Progenitor cell of endocrine pancreas (in vitro differentiated cells): ENCODE data around the gene LOC101059915.
"Not testable (repeated sequence)": the region's sequence is repeated elsewhere in the genome, so short reads cannot be mapped to it uniquely, and the experiment has no call there.

Source experiments
- DNase-seq: peaks from one replicate; pipeline ENCODE4 v3.0.0; 2021; ENCODE audit warnings: low spot score; ENCODE audit not compliant: unreplicated experiment
- H3K27ac Mint-ChIP-seq: 2 replicates; pipeline ENCODE4 v1.8.0; 2021; ENCODE audit warnings: mild to moderate bottlenecking, moderate library complexity, mixed read lengths
- H3K27me3 Mint-ChIP-seq: 2 replicates; pipeline ENCODE4 v1.8.0; 2021; ENCODE audit warnings: mixed read lengths
- H3K36me3 Mint-ChIP-seq: 2 replicates; pipeline ENCODE4 v1.8.0; 2022; ENCODE audit warnings: mixed read lengths; ENCODE audit not compliant: insufficient read depth
- H3K4me1 Mint-ChIP-seq: 2 replicates; pipeline ENCODE4 v1.8.0; 2021; ENCODE audit warnings: low read depth, mixed read lengths
- H3K4me3 Mint-ChIP-seq: 2 replicates; pipeline ENCODE4 v1.8.0; 2021; ENCODE audit warnings: low read depth, mild to moderate bottlenecking, moderate library complexity, mixed read lengths
- H3K9me3 Mint-ChIP-seq: 2 replicates; pipeline ENCODE4 v1.8.0; 2021; ENCODE audit warnings: low read depth, mixed read lengths
- TF ChIP-seq, protein P1 (sequence below): fragments of 200-600 bp; sonication (generic); IDR thresholded peaks from one replicate; pipeline ENCODE4 v1.5.0; 2021; ENCODE audit warnings: antibody characterized with exemption, mild to moderate bottlenecking; ENCODE audit not compliant: unreplicated experiment

The LOC101059915 gene

DNA sequence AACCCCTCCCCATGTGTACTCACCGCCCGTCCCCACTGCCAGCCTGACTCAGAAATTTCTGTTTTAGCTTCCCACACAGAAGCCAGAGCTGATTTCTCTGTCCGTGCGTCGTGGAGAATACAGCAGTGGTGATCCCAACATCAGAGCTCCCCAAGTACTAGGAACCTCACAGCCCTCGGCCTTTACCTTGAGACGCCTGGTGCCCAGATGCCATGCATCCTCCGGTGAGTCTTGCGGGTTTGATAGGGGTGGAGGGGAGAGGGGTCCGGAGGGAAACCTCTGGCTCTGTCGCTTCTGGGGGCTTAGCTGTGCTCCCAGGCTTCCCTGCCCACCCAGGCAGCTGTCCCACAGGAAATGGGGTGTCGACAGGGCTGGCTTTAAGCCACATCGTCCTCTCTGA is 2.1 kb downstream of the LOC101059915 start:
- no peak for DNase-seq
- H3K27ac Mint-ChIP-seq: no peak overlapping the region
- H3K36me3 Mint-ChIP-seq: no peaks in the 10 kb centered on the region
- H3K4me3 Mint-ChIP-seq: no peak overlapping the region
- no peaks in the 10 kb centered on the region for H3K27me3 Mint-ChIP-seq
- TF ChIP-seq, protein P1, sequence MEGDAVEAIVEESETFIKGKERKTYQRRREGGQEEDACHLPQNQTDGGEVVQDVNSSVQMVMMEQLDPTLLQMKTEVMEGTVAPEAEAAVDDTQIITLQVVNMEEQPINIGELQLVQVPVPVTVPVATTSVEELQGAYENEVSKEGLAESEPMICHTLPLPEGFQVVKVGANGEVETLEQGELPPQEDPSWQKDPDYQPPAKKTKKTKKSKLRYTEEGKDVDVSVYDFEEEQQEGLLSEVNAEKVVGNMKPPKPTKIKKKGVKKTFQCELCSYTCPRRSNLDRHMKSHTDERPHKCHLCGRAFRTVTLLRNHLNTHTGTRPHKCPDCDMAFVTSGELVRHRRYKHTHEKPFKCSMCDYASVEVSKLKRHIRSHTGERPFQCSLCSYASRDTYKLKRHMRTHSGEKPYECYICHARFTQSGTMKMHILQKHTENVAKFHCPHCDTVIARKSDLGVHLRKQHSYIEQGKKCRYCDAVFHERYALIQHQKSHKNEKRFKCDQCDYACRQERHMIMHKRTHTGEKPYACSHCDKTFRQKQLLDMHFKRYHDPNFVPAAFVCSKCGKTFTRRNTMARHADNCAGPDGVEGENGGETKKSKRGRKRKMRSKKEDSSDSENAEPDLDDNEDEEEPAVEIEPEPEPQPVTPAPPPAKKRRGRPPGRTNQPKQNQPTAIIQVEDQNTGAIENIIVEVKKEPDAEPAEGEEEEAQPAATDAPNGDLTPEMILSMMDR: no peak
- no peaks in the 10 kb centered on the region for H3K4me1 Mint-ChIP-seq
- peaks cover 11% of the 10 kb centered on the region for H3K9me3 Mint-ChIP-seq

DNA sequence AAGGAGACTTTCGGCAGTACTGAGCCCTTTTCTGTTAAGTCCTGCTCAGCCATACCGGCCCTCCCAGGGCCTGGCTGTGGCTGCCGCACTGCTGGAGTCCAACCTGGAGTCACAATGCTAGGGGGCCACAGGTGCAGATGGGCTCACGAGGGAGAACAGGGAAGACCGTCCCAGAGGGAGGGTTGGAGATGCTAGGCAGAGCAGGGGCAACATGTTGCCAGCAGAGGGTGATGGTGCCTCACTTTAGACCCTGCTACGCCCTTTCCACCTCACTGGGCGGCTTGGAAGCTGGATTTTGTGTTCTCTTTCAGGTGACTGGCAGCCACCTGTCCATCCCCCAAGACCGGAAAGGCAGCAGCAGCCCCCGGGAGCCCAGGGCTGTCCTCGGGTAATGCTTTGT is 2.6 kb downstream of the LOC101059915 start:
- TF ChIP-seq, protein P1: peak; percentile 54
- not testable (repeated sequence) for H3K36me3 Mint-ChIP-seq, DNase-seq, H3K4me3 Mint-ChIP-seq, H3K27ac Mint-ChIP-seq, H3K4me1 Mint-ChIP-seq, H3K27me3 Mint-ChIP-seq
- H3K9me3 Mint-ChIP-seq: peaks cover 15% of the 10 kb centered on the region

DNA sequence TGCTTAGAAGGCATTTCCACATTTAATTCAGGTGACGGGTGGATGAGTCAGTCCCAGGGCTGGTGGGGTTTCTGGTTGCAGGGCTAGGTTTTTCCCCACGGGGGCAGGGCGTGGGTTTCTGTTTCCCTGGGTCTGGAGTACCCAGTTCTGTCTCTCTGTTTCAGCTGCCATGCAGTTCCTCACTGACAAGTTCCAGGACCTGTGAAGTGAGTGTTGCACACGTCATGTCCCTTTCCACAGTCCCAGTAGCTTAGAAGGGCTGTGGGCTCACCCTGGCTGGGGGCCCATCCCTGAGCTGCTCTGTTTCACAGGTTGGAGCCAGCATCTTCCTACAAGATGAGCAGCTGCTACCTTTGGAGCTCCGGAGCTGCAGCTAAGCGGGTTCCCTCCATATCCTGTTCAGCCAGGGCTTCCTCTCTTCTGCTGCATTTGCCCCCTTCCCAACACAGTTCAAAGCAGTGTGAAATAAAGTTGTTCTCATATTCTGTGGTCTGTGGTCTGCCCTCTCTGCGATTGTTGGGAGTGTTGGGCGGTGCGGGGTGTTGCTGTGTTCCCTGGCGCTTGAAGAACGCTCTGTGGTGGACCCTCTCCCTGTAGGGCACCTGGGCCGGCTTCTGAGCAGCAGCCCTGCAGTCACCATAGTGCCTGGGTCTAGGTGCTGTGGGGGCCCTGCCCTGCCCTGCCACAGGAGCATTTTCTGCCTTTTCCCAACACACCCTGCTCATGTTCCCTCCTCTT is 3.9 kb downstream of the LOC101059915 start:
- Mint-ChIP-seq H3K36me3 (no peaks in the 10 kb centered on the region), H3K4me3 (no peak overlapping the region), H3K9me3 (peaks cover 15% of the 10 kb centered on the region), H3K4me1 (no peaks in the 10 kb centered on the region), H3K27ac (no peak overlapping the region), H3K27me3 (no peaks in the 10 kb centered on the region)
- TF ChIP-seq, protein P1: no peak
- no peak for DNase-seq

DNA sequence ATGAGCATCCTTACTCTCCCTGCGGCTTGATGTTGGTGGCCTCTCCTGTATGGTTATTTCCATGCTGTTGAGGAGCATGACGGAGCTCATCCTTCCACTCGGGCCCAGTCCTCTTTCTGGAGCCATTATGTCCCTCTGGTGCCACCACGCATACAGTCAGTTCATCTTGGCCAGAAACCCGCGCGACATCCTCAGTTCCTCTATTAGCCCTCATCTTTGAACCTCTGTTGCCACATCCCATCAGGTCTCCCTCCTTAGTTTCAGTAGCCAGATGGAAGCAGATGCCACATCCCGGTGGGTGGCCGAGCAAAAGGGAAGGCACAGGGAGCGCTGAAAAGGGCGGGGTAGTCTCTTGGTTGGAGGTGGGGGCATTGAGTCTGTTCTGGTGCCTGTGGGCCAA is 4.6 kb downstream of the LOC101059915 start:
- Mint-ChIP-seq H3K27me3 (no peaks in the 10 kb centered on the region), H3K27ac (no peak overlapping the region), H3K9me3 (peaks cover 14% of the 10 kb centered on the region), H3K36me3 (no peaks in the 10 kb centered on the region), H3K4me3 (no peak overlapping the region), H3K4me1 (no peaks in the 10 kb centered on the region)
- no peak for DNase-seq
- TF ChIP-seq, protein P1: no peak

DNA sequence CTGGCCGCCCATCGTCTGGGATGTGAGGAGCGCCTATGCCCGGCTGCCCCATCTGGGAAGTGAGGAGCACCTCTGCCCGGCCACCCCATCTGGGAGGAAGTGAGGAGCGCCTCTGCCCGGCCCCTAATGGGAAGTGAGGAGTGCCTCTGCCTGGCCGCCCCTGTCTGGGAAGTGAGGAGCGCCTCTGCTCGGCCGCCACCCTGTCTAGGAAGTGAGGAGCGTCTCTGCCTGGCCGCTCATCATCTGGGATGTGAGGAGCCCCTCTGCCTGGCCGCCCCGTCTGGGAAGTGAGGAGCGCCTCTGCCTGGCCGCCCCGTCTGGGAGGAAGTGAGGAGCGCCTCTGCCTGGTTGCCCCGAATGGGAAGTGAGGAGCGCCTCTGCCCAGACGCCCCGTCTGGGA is 8.3 kb downstream of the LOC101059915 start:
- not testable (repeated sequence) for H3K4me3 Mint-ChIP-seq, H3K36me3 Mint-ChIP-seq, DNase-seq, H3K27ac Mint-ChIP-seq, H3K27me3 Mint-ChIP-seq, H3K4me1 Mint-ChIP-seq
- H3K9me3 Mint-ChIP-seq: peaks cover 22% of the 10 kb centered on the region

DNA sequence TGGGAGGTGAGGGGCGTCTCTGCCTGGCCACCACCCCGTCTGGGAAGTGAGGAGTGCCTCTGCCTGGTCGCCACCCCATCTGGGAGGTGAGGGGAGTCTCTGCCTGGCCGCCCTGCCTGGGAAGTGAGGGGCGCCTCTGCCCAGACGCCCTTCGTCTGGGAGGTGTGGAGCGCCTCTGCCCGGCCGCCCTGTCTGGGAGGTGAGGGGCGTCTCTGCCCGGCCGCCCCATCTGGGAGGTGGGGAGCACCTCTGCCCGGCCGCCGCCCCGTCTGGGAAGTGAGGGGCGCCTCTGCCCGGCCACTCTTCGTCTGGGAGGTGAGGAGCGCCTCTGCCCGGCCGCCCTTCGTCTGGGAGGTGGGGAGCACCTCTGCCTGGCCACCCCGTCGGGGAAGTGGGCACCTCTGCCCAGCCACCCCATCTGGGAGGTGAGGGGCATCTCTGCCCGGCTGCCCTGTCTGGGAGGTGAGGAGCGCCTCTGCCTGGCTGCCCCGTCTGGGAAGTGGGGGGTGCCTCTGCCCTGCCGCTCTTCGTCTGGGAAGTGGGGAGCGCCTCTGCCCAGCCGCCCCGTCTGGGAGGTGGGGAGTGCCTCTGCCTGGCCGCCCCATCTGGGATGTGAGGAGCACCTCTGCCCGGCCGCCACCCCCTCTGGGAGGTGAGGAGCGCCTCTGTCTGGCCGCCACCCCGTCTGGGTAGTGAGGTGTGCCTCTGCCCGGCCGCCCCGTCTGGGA is 8.9 kb downstream of the LOC101059915 start:
- H3K9me3 Mint-ChIP-seq: peaks cover 26% of the 10 kb centered on the region
- H3K27ac Mint-ChIP-seq, H3K36me3 Mint-ChIP-seq, H3K4me1 Mint-ChIP-seq, H3K4me3 Mint-ChIP-seq, H3K27me3 Mint-ChIP-seq, DNase-seq: not testable (repeated sequence)

DNA sequence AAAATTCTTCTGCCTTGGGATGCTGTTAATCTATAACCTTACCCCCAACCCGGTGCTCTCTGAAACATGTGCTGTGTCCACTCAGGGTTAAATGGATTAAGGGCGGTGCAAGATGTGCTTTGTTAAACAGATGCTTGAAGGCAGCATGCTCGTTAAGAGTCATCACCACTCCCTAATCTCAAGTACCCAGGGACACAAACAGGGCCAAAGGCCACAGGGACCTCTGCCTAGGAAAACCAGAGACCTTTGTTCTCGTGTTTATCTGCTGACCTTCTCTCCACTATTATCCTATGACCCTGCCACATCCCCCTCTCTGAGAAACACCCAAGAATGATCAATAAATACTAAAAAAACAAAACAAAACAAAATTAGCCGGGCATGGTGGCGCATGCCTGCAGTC is 9.8 kb downstream of the LOC101059915 start:
- H3K9me3 Mint-ChIP-seq: peaks cover 25% of the 10 kb centered on the region
- H3K4me3 Mint-ChIP-seq, H3K4me1 Mint-ChIP-seq, H3K27ac Mint-ChIP-seq, DNase-seq, H3K36me3 Mint-ChIP-seq, H3K27me3 Mint-ChIP-seq: not testable (repeated sequence)
